K562 (cell line): ENCODE data around the gene TMEM174. TPM values are rescaled to one million over a fixed set of nuclear protein-coding genes. Genes with fewer than 3 reads are reported as not detected.

Experiments
- ATAC-seq: fragments of 200-7000 bp; cut with Tn5 transposase; 3 replicates; pipeline ENCODE4 v1.9.1; 2020; ENCODE audit warnings: moderate library complexity
- BruUV-seq: library from RNA; stranded (reverse); fragments of 400-500 nt; replicated peaks from 2 replicates; lab custom pipeline; 2021; lab: Mats Ljungman, UMichigan
- CTCF ChIA-PET: fragments of 300-600 bp; formaldehyde crosslinking; extraction: SDS; loops from one replicate; lab custom pipeline; 2021; ENCODE audit warnings: low intra/inter-chr PET ratio; lab: Yijun Ruan, JAX
- POLR2A ChIA-PET: fragments of 300-600, 350-650 bp; sonication (Branson Sonifier 250); formaldehyde crosslinking; extraction: SDS; loops from one replicate; lab custom pipeline; 2021; ENCODE audit warnings: antibody characterized with exemption, inconsistent platforms; lab: Yijun Ruan, JAX
- DNase-seq, 4 experiments: peaks; one replicate each; pipeline versions ENCODE4 v3.0.0 to v3.0.0-alpha.2; 2011 to 2018; ENCODE audit warnings: low spot score in 3 of 4, mixed read lengths in 3 of 4; ENCODE audit errors: extremely low read depth in 1 of 4
- FAIRE-seq: peaks from 2 replicates; lab custom pipeline; 2011; peaks lifted over from hg19 to GRCh38; lab: Jason Lieb, UNC
- H2AFZ ChIP-seq: 2 replicates; pipeline ENCODE4 v1.6.0; 2011; ENCODE audit warnings: low read depth, low read length, control low read depth, inconsistent platforms
- H3K27ac ChIP-seq: fragments of 200-600 bp; 3 replicates; pipeline ENCODE4 v1.8.0; 2011; ENCODE audit warnings: low read depth, mild to moderate bottlenecking, control low read depth, inconsistent platforms, low read length, moderate library complexity, mixed read lengths; ENCODE audit errors: extremely low read depth
- H3K27me3 ChIP-seq, 2 experiments: fragments of 300-600 bp in 1 of 2; 2 replicates in 1 of 2; 3 replicates in 1 of 2; pipeline versions ENCODE4 v1.6.0 to v1.8.0; 2011; ENCODE audit warnings: inconsistent platforms in 2 of 2, low read length in 2 of 2, mild to moderate bottlenecking in 1 of 2, mixed read lengths in 1 of 2, moderate library complexity in 1 of 2; ENCODE audit not compliant: control insufficient read depth in 2 of 2, insufficient read depth in 2 of 2
- H3K36me3 ChIP-seq: fragments of 300-600 bp; 3 replicates; pipeline ENCODE4 v1.8.0; 2011; ENCODE audit warnings: mild to moderate bottlenecking, low read length, inconsistent platforms; ENCODE audit not compliant: control insufficient read depth, insufficient read depth
- H3K4me1 ChIP-seq, 2 experiments: fragments of 200-600 bp in 1 of 2; replicated peaks in 1 of 2; 2 replicates in 1 of 2; 3 replicates in 1 of 2; pipeline versions ENCODE4 v1.5.1 to v1.8.0; 2011; ENCODE audit warnings: inconsistent platforms in 2 of 2, low read length in 2 of 2, mild to moderate bottlenecking in 1 of 2, mixed read lengths in 1 of 2, moderate library complexity in 1 of 2; ENCODE audit not compliant: control insufficient read depth in 2 of 2, insufficient read depth in 2 of 2
- H3K4me2 ChIP-seq: 2 replicates; pipeline ENCODE4 v1.6.1; 2011; ENCODE audit warnings: low read length, control low read depth, inconsistent platforms, mixed read lengths; ENCODE audit not compliant: insufficient read depth
- H3K4me3 ChIP-seq: fragments of 200-600 bp; sonication (generic), shearing (Covaris generic); 2 replicates; pipeline ENCODE4 v1.5.1; 2016; ENCODE audit warnings: control low read depth, inconsistent platforms
- H3K79me2 ChIP-seq: fragments of 200-600 bp; 3 replicates; pipeline ENCODE4 v1.8.0; 2011; ENCODE audit warnings: low read length, inconsistent platforms; ENCODE audit not compliant: control insufficient read depth, insufficient read depth
- H3K9ac ChIP-seq, 2 experiments: 2 replicates each; pipeline versions ENCODE4 v1.6.0 to v1.6.1; 2011; ENCODE audit warnings: low read depth in 2 of 2, low read length in 2 of 2, control low read depth in 1 of 2, inconsistent platforms in 1 of 2, mild to moderate bottlenecking in 1 of 2, mixed read lengths in 1 of 2; ENCODE audit not compliant: insufficient read depth in 1 of 2
- H3K9me1 ChIP-seq: one replicate; pipeline ENCODE4 v1.6.0; 2011; ENCODE audit warnings: inconsistent platforms, mild to moderate bottlenecking, low read length, moderate library complexity; ENCODE audit not compliant: control insufficient read depth, insufficient read depth
- H3K9me3 ChIP-seq: replicated peaks from 2 replicates; pipeline ENCODE4 v1.5.1; 2011; ENCODE audit warnings: low read depth, low read length, inconsistent platforms; ENCODE audit not compliant: control insufficient read depth, insufficient read depth
- H4K20me1 ChIP-seq: replicated peaks from 2 replicates; pipeline ENCODE4 v1.6.1; 2011; ENCODE audit warnings: low read length, inconsistent platforms, mixed read lengths; ENCODE audit not compliant: control insufficient read depth, insufficient read depth
- ATF3 ChIP-seq, 2 experiments: fragments of 450-650 bp in 1 of 2; sonication (generic) in 1 of 2; formaldehyde crosslinking in 1 of 2; IDR thresholded peaks in 1 of 2; conservative IDR thresholded peaks in 1 of 2; 2 replicates each; pipeline versions ENCODE4 v1.6.1 to v1.8.1; 2016 to 2023; ENCODE audit warnings: mild to moderate bottlenecking in 2 of 2, moderate library complexity in 2 of 2, inconsistent platforms in 1 of 2, missing genetic modification reagents in 1 of 2
- ATF7 ChIP-seq: fragments of 450-650 bp; IDR thresholded peaks from 2 replicates; pipeline ENCODE4 v1.7.1; 2014; ENCODE audit warnings: mild to moderate bottlenecking, moderate library complexity
- CEBPB ChIP-seq: fragments of 450-650 bp; IDR thresholded peaks from 2 replicates; pipeline ENCODE4 v1.6.1; 2016; ENCODE audit warnings: missing genetic modification characterization, missing compliant biosample characterization
- CEBPG ChIP-seq, 3 experiments: fragments of 200-800 bp in 1 of 3; sonication (Bioruptor generic) in 1 of 3; sonication (generic) in 1 of 3; formaldehyde crosslinking in 1 of 3; IDR thresholded peaks in 2 of 3; conservative IDR thresholded peaks in 1 of 3; 2 replicates each; pipeline versions ENCODE4 v1.6.1 to v1.8.0; 2016 to 2022; ENCODE audit warnings: missing compliant biosample characterization in 2 of 3, missing genetic modification characterization in 2 of 3, mild to moderate bottlenecking in 1 of 3, missing genetic modification reagents in 1 of 3
- CUX1 ChIP-seq: fragments of 200-800 bp; sonication (Bioruptor generic); IDR thresholded peaks from 2 replicates; pipeline ENCODE4 v1.6.1; 2016; ENCODE audit warnings: missing genetic modification characterization, missing compliant biosample characterization
- MCM5 ChIP-seq: fragments of 450-650 bp; IDR thresholded peaks from 2 replicates; pipeline ENCODE4 v1.6.1; 2016; ENCODE audit warnings: low read depth
- PKNOX1 ChIP-seq: fragments of 450-650 bp; IDR thresholded peaks from 2 replicates; pipeline ENCODE4 v1.6.1; 2016
- SP1 ChIP-seq: sonication (generic); formaldehyde crosslinking; IDR thresholded peaks from 2 replicates; pipeline ENCODE4 v1.8.1; 2022; ENCODE audit warnings: mild to moderate bottlenecking, missing genetic modification reagents
- TGIF2 ChIP-seq: sonication (generic); formaldehyde crosslinking; IDR thresholded peaks from 2 replicates; pipeline ENCODE4 v1.8.1; 2022; ENCODE audit warnings: mild to moderate bottlenecking, missing genetic modification reagents, moderate library complexity
- ZNF511 ChIP-seq: sonication (generic); formaldehyde crosslinking; IDR thresholded peaks from 2 replicates; pipeline ENCODE4 v1.8.0; 2022; ENCODE audit warnings: mild to moderate bottlenecking, missing genetic modification reagents
- ZSCAN29 ChIP-seq: fragments of 450-650 bp; IDR thresholded peaks from 2 replicates; pipeline ENCODE4 v1.6.1; 2017
- WGBS: fragments of 100-300 bp; shearing (Covaris generic); methylation state at CpG from one replicate; pipeline ENCODE4 v1.1.6; 2016; ENCODE audit warnings: low coverage, mixed read lengths; ENCODE audit not compliant: insufficient coverage; ENCODE audit errors: missing lambda C conversion rate; 5-methylcytosine and 5-hydroxymethylcytosine counted together
- in situ Hi-C: fragments of 300-500 bp; cut with MboI; formaldehyde crosslinking; loops from 4 replicates; pipeline ENCODE4 v1.15.0; 2018; ENCODE audit warnings: inconsistent platforms, mixed read lengths
- intact Hi-C: fragments of 100-400 bp; cut with micrococcal nuclease; formaldehyde crosslinking; loops from 2 replicates; pipeline ENCODE4 v1.14.2; 2022
- polyA plus RNA-seq, 8 experiments: library from polyadenylated mRNA; depleted of rRNA in 4 of 8; stranded (reverse) in 5 of 8; unstranded in 3 of 8; fragments of >200 nt; fragmentation: Nextera tagmentation in 2 of 8; fragmentation: Illumina TruSeq in 1 of 8; extraction: Ambion mirVana in 2 of 8; extraction: Trizol in 1 of 8; gene quantifications; 2 replicates each; pipeline versions ENCODE4 v1.2.1 to v1.2.3, GENCODE V29; 2011 to 2014; ENCODE audit warnings: inconsistent platforms in 1 of 8, missing spikeins in 1 of 8
- total RNA-seq, 7 experiments: library from RNA; depleted of rRNA in 6 of 7; stranded (reverse); fragments of >200 nt in 6 of 7; fragmentation: Illumina TruSeq in 2 of 7; extraction: Trizol in 2 of 7; gene quantifications; 2 replicates each; pipeline versions ENCODE4 v1.2.1 to v1.2.3, GENCODE V29; 2011 to 2021; ENCODE audit warnings: low replicate concordance in 1 of 7

TMEM174 gene
- total and polyA plus RNA-seq, 9 of the 15 experiments (the other 6 are each of a cell fraction or from before 2014, with no cell fraction given) = not detected

- TF ChIP-seq CUX1 (CRISPR knock-in tag) (no peak), ZNF511 (CRISPR knock-in tag) (no peak), ATF7 (no peak), ZSCAN29 (no peak), SP1 (CRISPR knock-in tag) (no peak)
These were observed 9.3 kb downstream of the TMEM174 start (continued) for GRCh38 chr5:73182307-73182706.

- Histone ChIP-seq H3K27me3 (peaks cover 6 to 10% of the 10 kb centered on the region in 2 experiments; a peak in 3 of 5 replicates), H3K9me1 (no peaks in the 10 kb centered on the region), H3K4me3 (no peak overlapping the region), H3K9me3 (no peaks in the 10 kb centered on the region), H3K9ac (no peak overlapping the region), H3K79me2 (no peaks in the 10 kb centered on the region), H3K4me1 (no peaks in the 10 kb centered on the region), H2AFZ (no peak overlapping the region), H3K4me2 (no peak overlapping the region), H3K36me3 (no peaks in the 10 kb centered on the region), H3K27ac (no peak overlapping the region), H4K20me1 (no peaks in the 10 kb centered on the region)
- BruUV-seq = no TSS peak
- no peak for ATAC-seq
- DNase-seq = no peak
- CTCF ChIA-PET = no interaction called here
- WGBS = 3% methylated on average over 6 of the region's 6 CpGs
- FAIRE-seq = no peak
- in situ Hi-C loops = no loop called here
- POLR2A ChIA-PET = no interaction called here
- TF ChIP-seq MCM5 (no peak), ATF3 (IDR thresholded peaks at IDR 0.05) (peak; percentile 79), ATF3 (CRISPR knock-in tag; conservative IDR thresholded peaks at IDR 0.05) (no peak), CEBPG (CRISPR knock-in tag; IDR thresholded peaks at IDR 0.05) (no peak), CEBPG (tag; conservative IDR thresholded peaks at IDR 0.05 in 1 of 2, IDR thresholded peaks at IDR 0.05 in 1 of 2) (peak; percentile 50 to 67), TGIF2 (no peak), CEBPB (tag) (peak; percentile 47; the same call in 1 of the 2 replicates), PKNOX1 (no peak)
- intact Hi-C loops = no loop called here
These were observed 10.0 kb downstream of the TMEM174 start for GRCh38 chr5:73183000-73183399.
